GOT3 (cell line): ENCODE data around the gene SPINK4.

ENCODE experiments used
- DNase-seq: peaks from one replicate; lab custom pipeline; 2025; ENCODE audit warnings: mixed read lengths; lab: John Stamatoyannopoulos, UW

Gene SPINK4

DNA sequence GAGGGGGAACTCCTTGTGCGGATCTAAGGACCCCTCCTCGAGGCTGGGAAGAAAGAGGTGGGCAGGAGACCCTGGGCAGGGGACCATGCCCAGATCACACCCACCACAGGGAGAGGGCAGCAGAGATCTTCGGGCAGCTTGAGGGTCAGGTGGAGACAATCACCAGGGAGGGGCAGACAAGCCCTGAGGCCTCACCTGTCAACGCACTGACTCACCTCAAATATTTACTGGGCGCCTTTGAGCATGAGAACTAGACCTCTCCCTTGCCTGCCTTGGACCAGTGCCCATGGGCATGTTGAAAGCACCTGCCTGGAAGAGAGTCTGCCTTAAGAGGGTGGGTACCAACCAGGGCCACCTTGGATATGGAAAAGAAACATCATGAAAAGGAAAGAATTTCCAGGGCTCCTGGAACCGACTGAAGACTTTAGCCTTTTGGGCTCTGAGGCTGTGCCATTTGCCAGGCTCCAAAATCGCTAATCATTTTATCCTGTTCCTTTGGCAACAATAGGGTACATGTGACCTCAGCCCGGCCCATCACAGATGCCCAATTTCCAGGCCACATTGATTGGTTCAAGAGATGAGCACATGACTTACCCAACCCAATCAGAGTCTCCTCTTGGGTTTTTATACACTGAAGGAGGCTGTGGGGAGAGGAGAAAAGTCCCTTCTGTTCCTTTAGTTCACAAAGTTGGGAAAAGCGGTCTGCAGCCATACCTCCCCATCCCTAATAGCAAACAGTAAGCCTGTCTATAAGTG lies 10.4 kb upstream of the SPINK4 start:
- DNase-seq = no peak

DNA sequence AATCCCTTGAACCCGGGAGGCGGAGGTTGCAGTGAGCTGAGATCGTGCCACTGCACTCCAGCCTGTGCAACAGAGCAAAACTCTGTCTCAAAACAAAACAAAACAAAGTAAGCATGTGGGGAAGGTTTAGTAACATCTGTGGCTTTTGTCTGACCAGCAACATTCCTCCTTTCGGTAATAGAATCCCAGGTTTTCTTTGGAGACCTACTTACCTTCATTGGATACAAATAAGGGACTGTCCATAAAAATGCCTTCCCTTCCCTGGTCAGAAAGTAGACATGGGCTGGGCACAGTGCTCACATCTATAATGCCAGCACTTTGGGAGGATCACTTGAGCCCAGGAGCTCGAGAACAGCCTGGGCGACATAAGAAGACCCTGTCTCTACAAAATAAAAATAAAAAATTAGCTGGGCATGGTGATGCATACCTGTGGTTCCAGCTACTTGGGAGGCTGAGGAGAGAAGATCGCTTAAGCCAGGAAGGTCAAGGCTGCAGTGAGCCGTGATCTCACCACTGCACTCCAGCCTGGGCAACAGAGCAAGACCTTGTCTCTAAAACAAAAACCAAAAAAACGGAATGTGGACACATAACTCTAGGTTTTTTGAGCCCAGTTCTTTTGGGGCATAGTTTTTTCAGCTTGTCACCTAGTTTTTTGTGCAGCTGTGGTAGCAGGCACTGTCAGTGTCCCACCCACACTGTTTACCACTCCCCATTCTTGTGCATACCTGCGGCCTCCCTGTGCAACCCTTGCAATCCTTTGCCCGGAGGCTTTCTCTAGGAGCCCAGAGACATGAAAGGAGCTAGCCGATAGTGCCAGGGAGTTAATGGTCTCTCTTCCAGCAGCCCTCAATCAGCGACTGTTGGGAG lies 9.0 kb upstream of the SPINK4 start:
- DNase-seq = no peak

DNA sequence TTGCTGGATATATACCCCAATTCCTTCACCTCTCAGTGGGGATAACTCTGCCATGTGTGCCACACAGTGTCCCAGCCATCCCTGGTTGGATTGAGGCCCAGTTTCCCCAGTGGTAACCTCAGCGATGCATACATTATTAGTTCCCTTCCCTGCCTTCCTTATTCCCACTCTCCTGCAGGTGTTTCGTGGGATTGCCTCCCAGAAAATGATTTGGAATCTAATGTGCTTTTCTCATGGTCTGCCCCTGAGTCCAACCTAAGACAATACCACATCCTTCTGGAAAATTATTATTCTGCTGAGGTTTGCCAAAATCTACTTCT lies 8.4 kb upstream of the SPINK4 start:
- no peak for DNase-seq

DNA sequence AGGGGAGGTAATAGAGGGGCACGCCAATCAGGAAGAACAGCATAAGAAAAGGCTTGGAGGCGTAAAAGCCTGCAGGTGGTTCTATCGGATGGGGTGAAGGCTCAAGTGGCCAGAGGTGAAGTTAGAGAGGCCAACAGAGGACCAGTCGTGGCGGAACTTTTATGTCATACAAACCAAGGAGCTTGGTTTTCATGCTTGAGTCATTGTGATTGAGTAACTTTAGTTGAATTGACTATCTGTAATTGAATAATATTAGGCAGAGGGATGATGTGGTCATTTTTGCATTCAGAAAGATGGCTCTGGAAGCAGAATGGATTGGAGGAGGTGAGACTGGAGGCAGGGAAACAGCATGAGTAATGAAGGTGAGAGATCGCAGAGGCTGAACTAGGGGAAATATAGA lies 7.2 kb upstream of the SPINK4 start:
- DNase-seq = no peak

DNA sequence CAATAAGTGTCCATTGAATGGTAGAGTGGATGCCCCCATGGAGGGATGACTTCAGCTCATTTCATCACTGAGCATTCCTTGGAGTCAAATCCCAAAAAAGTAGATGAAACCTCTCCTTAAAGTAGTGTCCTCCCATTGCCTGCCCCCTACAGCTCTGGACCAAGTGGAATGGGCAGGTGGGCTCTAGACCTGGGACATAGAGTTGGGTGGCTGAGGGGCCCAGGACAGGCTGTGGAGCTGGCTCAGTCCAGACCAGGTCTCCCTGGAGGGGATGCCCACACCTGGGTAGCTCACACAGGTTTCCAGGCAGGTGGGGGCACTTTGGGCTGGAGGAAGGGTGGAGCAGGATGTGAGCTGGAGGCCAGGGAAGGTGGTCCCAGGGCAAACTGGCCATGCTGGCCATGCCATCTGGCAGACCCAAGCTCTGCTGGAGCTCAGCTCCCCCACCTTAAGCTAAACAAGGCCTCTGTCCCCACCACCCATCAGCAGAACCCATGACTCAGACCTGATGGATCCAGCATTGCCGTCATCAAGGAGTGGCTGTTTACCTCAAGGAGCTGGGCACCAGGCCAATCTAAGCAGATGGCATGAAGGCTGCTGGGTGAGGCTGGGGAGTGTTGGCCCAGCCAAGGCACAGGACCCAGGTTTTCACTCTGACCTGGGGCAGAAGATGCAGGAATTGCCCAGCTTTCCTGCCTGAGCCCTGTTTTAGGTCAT lies 6.2 kb upstream of the SPINK4 start:
- DNase-seq = no peak

DNA sequence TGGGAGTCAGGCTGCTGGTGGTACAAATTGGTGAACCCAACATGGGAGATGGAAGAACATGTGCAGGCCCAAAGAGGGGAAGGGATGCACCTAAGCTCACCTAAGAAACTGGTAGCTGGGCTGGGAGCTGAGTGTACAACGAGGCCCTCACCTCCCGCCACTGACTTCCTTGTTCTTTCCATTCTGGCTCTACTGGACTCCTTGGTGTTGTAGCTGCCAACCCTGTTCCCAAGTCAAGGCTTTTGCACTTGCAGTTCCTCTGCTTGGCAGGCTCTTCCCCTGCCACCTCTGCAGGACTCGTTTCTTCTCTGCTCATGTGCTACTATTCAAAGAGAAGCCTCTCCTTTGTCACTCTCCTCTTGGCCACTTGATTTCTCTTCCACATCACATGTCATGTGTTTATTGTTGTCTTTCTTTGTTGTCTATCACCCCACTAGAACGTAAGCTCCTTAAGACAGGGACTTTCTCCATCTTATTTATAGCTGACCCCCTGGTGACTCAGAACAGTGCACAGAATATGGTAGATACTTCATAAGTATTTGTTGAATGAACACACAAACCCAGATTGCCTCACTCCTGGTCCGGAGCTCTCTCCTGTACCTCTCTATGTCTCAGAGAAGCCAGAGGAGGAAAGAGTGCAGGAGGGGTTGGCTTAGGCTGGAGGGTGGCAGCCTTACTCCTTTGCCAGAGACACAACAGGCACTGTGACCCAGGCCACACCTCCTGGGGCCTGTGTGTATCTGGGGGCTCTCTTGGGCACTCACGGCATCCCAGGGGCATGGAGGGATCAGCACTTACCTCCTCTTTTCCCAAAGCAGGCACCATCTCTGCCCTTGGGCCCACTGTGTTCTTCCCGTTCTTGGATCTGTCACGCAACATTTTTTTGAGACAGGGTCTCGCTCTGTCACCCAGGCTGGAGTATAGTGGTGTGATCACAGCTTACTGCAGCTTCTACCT lies 5.2 kb upstream of the SPINK4 start:
- no peak for DNase-seq

DNA sequence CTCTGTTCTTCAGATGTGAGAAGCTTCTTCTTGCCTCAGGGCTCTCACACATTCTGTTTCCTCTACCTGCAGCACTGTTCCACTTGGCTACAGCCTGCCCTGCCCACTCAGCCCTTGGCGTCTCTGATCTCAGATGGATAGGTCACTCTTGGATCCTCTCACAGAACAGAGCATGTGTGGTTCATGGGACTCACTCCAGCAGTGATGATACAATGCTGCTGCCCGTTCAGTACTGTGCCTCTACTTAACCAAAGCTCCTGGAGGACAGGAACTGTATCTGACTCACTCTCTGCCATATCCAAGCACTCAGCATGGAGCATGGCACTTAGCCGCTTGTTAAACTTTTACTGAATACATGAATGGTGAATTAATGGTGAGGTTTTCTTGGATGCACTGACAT lies 3.4 kb upstream of the SPINK4 start:
- DNase-seq = no peak

DNA sequence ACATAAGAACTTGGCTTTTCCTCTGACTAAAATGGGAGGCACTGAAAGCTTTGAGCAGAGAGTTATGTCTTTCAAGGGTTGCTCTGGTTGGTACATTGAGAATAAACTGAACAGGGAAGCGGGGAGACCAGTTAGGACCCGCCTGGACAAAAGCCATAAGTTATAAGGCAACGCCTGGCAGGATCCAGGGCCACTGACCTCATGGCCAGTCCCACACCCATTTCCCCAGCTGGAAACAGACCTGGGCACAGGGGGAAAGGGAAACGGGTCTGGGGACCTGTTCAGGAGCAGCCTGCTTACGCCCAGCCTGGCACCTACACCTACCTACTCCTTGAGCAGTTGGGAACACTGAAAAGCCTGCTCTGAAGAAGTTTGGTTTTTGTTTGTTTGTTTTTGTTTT lies 1.3 kb downstream of the SPINK4 start:
- DNase-seq = no peak

DNA sequence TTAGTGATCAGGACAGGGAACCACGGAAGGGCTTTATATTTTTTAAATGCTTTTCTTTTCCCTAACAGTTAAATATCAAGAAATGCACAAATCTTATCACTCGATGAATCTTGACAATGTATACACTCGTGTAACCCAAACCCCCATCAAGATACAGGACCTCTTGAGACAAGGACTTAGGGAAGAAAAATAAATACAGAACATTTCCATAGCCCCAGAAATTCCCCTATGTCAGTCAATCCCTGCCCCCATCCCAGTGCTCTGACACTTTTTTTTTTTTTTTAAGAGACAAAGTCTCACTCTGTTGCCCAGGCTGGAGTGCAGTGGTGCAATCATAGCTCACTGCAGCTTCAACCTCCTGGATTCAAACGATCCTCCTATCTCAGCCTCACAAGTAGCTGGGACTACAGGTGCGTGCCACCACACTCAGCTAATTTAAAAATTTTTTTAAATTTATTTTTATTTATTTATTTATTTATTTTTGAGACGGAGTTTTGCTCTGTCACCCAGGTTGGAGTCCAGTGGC lies 2.7 kb downstream of the SPINK4 start:
- no peak for DNase-seq

DNA sequence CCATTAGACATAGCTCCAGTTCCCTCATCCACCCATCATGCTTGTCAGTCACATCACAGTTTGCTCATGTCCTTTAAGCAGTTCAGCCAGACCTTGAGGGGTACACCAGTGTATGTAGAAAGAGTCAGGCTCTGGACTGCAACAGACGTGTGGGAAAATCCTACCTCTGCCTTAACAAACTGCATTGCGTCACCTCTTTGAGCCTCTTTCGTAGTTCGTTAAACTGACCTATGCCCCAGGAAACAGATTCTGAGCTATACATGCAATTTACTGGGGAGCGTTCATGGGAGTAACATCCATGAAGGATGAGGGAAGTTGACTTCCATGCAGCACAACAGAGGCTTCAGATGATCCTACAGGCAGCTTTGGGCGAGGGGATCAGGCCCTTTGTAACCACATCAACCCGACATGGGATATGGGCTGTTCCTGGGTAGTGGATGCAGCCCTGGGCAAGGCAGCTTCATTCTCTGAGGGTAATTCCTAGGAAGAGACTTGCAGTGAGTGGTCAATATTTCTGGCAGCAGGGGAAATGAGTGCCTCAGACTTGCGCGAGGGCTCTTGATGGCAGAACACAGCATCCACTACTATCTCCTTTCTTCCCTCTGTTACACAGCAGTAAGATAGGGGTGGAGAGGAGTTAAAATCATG lies 4.3 kb downstream of the SPINK4 start:
- no peak for DNase-seq

DNA sequence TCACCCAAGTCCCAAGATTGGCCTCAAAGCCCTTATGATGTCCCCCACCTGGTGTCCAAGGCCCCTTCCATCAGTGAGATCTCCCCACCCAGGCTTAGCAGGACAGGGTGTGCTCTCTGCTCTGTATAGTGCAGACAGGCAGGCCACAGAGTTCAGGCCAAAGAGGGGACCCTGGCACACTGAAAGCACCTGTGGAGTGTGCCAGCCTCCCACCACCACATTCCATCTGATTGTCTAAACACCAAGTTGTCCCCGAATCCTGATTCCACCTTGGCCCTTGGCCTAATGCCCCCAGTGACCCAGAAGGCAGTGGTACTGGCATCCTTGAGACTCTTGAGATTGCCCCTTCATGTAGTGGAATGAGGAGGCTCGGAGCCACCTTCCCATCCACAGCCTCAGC lies 5.4 kb downstream of the SPINK4 start:
- no peak for DNase-seq

DNA sequence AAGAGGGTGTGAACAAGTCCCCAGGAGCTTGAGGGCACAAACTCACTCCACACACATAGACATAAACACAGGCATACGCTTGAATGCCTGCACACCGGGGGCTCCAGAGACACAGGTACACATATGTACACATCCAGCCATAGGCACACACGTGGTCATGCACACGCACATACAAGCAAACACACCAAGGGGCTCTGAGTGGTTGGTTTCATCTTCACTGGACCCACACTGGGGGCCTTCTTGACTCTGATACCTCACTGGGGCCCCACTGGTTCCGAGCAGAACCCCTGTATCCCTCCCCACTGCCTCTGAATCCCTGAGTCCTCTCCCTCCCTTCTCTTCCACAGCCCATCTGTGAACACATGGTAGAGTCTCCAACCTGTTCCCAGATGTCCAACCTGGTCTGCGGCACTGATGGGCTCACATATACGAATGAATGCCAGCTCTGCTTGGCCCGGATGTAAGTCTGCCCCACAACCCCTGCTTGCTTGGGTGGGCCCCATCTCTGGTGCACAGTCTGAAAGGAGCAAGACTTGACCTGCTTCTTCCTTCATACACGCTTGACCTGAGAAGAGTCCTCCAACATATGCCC lies 6.4 kb downstream of the SPINK4 start:
- DNase-seq = no peak

DNA sequence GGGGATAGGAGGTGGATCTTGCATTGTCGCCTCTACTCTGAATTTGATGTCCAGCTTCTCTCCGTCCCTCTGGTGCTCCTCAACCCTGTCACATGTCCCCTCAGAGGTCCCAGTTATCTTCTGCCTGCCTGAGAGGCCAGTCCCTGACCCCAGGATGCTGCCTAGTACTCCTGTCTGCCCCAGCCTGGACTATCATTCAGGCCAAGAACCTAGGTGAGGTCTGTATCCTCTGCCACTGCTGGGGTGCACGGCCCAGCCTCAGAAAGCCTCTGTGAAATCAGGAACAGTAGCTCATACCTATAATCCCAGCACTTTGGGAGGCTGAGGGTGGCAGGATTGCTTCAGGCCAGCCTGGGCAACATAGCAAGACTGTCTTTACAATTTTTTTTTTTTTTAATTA lies 8.6 kb downstream of the SPINK4 start:
- no peak for DNase-seq

DNA sequence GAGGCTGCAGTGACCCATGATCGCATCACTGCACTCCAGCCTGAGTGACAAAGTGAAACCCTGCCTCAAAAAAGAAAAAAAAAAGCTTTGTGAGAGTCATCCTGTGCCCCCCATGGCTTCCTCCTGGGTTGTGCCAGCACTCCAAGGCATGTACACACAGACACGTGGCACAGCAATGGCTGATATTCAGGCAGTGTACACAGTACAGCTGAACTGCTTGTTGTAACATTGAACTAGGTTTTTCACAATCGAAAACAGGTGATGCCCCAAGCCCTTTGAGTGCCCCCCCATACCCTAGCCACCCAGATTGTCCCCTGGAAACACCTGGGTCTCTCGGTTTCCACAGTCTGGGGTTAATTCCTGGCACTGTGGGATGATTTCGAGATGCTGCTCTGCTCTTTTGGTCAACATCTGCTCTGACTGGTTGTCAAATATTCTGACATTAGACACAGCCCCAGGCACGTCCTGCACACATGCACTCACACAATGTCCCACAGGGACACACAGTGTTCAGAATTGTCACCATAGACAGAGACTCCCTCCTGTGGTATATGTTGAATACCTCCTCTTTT lies 9.2 kb downstream of the SPINK4 start:
- no peak for DNase-seq

DNA sequence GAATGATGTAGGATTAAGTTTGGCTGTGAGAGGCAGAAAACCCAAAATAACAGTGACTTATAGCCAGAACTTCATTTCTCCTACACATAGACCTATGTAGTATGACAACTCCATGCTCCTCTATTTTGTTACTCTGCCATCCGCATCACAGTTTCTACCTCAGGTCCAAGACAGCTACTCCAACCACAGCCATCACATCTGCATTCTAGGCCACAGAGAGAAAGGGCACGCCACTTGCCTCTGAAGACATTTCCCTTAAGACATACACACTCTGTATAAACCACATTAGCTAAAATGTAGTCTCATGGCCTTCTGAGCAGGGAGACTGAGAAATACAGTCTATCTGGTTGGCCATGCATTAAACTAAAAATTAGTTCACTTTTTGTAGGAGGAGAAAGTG lies 10.0 kb downstream of the SPINK4 start:
- no peak for DNase-seq

DNA sequence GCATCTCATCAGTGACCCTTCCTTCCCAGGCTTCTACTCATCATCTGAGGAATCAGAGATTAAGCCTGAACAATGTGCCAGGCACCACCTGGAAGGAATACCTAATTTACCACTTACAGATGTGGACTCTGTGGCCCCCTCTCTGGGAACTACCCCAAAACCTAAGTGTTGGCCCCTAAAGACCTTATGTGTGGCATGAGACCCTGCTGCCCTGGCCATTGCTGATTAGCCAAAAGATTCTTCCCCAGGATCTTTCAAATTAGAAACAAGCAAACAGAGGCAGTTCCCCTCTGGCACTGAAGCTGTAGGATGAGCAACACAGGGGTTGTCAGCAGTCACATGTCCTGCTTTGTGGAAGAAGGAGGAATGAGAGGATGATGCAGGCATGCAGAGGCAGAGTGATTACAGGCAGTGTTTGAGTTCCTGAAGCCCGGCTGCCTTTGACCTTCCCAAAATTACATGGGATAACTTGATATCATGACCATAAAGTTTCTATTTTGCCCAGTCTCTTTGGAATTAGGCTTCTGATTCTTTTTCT lies 10.6 kb downstream of the SPINK4 start:
- no peak for DNase-seq

DNA sequence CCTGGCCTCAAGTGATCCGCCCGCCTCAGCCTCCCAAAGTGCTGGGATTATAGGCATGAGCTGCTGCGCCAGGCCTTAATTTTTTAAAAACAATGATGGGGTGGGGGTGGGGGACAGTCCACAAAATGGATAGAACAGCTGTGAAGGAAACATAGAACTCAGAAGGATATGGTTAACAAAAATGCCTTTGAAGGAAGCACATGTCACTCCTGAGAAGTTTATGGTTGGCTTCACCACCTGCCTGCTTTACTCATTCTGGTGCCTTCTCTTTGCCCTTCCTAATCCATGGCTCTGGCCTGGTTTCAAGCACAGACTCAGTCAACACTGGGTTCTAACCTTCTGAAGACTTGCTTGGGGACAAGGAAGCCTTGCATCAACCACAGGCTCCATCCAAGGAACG lies 14.2 kb downstream of the SPINK4 start:
- no peak for DNase-seq

DNA sequence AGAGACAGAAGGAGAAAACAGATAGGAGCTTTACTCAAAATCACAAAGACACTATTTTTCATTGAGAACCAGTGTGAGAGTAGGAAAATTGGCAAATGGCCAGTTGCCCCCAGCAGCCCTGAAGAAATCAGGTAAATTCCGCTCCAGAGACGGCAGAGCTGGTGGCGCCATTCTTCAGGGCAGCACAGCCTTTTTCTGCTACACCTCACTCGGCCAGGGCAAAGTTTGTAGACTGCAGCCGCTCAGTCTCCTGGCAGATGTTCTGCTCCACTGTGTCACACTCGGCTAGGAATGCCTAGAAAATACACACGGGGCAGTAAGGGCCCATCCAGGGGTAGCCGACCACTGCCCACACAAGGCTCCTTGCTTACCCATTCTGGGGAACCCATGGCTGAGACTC lies 15.0 kb downstream of the SPINK4 start:
- no peak for DNase-seq

DNA sequence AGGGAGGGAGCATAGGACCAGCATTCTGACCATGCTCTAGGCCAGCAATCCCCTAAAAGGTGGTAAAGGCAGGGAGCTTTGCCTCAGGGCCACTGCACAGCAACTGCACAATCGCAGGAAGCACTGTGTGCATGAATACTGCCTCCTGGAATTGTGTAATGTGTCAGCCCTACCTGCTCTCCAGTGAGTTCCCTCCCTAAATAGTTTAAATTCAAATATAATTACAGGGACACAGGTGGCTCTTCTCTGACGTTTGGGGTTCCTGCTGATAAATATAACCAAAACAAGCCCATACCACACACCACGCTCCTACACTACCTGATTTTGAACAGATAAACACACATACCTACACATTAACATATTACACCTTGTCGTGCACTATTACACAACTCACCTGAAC lies 15.5 kb downstream of the SPINK4 start:
- DNase-seq = no peak

DNA sequence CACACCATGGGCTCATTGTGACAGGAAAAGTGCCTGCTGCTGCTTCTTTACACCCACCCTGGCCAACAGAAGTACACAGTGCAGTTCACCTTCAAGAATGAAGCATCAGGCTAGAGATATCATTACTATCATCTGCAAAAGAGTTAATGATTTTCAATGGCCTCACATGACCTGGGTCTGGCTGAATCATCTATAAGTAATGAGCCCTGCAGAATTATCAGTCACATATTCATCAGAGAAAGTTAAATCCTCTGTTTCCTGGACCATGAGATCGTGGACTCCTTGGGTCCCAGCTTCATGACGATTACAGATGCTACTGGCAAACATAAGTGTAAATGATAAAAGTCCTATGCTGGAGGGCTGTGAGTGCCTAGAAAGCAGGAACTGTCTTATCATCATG lies 16.3 kb downstream of the SPINK4 start:
- no peak for DNase-seq
